HAP-1 (cell line): ENCODE measurements around the gene COL6A2.

ENCODE experiments used
- DNase-seq, 2 experiments: peaks; one replicate each; pipeline ENCODE4 v3.0.0-alpha.2; 2016 to 2020; ENCODE audit warnings: low spot score in 2 of 2
- H3K27me3 ChIP-seq: fragments of 250-450 bp; sonication (Bioruptor Pico); 2 replicates; pipeline ENCODE4 v1.5.1; 2020; ENCODE audit warnings: low read depth, mild to moderate bottlenecking, moderate library complexity
- H3K36me3 ChIP-seq: fragments of 250-450 bp; sonication (Bioruptor Pico); replicated peaks from 2 replicates; pipeline ENCODE4 v1.5.1; 2020; ENCODE audit warnings: mild to moderate bottlenecking
- H3K4me1 ChIP-seq: fragments of 250-450 bp; sonication (Bioruptor Pico); 2 replicates; pipeline ENCODE4 v1.5.1; 2020; ENCODE audit warnings: mild to moderate bottlenecking
- H3K4me3 ChIP-seq: fragments of 250-450 bp; sonication (Bioruptor Pico); 2 replicates; pipeline ENCODE4 v1.5.1; 2020; ENCODE audit warnings: mild to moderate bottlenecking, moderate library complexity
- H3K9me3 ChIP-seq: fragments of 250-450 bp; sonication (Bioruptor Pico); 2 replicates; pipeline ENCODE4 v1.5.1; 2020; ENCODE audit warnings: mild to moderate bottlenecking, moderate library complexity
- in situ Hi-C: fragments of 300-500 bp; cut with MboI; formaldehyde crosslinking; loops from 3 replicates; pipeline ENCODE4 v1.14.3; 2020; ENCODE audit warnings: low sequenced_read_pairs, inconsistent platforms, mixed read lengths

COL6A2 gene

GRCh38 chr21:46153247-46154154 lies 55.6 kb downstream of the COL6A2 start:
- Histone ChIP-seq H3K27me3 (no peaks in the 10 kb centered on the region), H3K36me3 (no peaks in the 10 kb centered on the region), H3K4me1 (peaks cover 3% of the 10 kb centered on the region), H3K9me3 (no peaks in the 10 kb centered on the region), H3K4me3 (no peak overlapping the region)
- DNase-seq, result peak; percentile 23 to 85
- in situ Hi-C loops, result no loop called here

DNA sequence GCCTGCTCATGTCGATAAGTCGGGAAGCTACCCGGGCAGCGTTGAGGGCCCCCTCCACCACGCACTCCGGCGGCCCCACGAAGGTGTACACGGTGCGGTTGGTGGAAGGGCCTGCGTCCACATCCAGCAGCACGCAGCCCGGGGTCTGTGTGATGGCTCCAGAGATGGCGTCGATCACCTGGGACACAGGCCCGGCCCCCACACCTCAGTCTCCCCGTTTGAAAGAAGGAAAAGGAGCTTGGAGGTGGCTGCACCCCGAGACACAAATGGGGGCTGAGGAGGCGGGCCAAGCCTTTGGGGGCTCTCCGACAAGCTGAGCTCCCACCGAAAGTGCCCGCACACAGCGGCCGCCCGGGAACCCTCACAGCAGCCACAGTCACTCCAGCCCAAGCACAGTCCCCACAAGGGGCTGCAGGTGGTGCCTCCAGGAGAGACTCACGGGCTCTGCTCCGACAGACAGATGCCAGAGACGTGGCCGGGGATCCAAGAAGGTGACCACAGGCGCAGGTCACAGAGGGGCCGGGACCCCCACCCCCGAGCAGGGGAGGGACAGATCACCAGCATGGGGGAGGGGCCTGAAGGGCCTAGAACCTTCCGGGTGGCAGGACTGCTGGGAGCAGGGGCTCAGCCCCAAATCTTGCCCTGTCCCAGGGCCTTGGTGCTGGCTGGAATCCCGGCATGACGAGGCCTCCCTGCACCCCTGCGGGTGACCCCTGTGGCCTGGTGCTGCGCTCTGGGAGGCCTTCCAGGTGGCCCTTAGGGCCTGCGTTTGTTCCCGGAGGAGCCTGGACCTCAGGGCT lies 56.4 kb downstream of the COL6A2 start:
- H3K36me3 ChIP-seq, result no peaks in the 10 kb centered on the region
- peak in 1 of 2 experiments; percentile 6 for DNase-seq
- peaks cover 3% of the 10 kb centered on the region for H3K4me1 ChIP-seq
- H3K27me3 ChIP-seq, result no peaks in the 10 kb centered on the region
- H3K4me3 ChIP-seq, result no peak overlapping the region
- in situ Hi-C loops, result no loop called here
- H3K9me3 ChIP-seq, result no peaks in the 10 kb centered on the region

DNA sequence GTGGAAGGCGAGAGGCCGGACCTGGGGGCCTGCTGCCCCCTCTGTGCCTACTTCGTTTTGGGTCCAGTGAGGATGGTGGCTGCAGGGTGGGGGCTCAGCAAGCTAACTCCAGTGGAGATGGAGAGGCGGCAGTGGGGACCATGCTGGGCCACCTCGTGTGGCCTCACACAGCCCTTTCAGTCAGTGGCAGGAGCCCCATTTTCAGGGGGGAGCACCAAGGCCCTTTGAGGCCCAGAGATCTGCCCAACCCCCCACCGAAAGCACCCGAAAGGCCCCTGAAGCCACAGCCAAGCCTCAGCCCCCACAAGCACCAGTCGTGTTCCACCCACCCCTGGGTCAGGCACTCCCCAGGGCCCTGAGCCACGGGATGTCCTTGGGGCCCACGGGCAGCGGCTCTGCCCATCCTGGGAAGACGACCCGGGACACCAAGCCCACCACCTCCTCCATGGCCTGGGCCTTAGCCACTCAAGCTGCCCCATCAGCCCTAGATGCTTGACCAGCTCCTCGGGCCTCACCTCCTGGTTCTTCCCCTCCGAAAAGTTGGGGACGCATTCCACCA lies 57.1 kb downstream of the COL6A2 start:
- Histone ChIP-seq H3K36me3 (no peaks in the 10 kb centered on the region), H3K4me1 (peaks cover 3% of the 10 kb centered on the region), H3K4me3 (no peak overlapping the region), H3K27me3 (no peaks in the 10 kb centered on the region), H3K9me3 (no peaks in the 10 kb centered on the region)
- DNase-seq, result no peak
- in situ Hi-C loops, result no loop called here

DNA sequence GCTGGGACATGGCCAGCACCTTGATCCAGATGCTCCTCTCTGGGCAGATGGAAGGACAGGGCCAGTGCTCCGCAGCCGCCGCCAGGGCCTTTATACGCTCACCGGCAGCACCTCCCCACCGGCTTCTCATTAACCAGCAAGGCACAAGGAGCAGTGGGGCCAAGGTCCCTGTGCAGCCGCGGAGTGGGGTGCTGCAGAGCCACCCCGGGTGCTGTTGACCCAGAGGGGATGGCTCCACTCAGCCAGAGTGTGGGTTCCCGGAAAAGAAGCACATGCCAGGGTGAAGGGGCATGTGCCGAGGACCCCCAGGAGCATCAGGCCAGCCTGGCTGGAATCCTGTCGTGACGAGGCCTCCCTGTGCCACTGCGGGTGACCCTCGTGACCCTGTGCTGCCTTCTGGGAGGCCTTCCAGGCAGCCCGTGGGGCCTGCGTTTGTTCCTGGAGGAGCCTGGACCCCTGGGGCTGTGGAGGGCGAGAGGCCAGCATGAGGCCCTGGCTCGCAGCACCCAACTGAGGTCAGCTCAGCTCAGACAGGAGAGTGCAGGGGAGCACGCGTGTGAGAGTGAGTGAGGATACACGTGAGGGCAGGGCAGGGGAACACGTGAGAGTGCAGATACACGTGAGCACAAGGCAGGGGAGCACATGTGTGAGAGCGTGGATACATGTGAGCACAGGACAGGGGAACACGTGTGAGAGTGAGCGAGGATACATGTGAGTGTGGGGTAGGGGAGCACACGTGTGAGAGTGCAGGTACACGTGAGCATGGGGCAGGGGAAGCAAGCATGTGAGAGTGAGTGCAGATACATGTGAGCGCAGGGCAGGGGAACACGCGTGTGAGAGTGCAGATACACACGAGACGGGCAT lies 57.8 kb downstream of the COL6A2 start, which contains the start of gene FTCD:
Gene FTCD (minus strand): TSS at position 66 of the 864 bp plus-strand sequence. CDS start 56 bp downstream, at position 10.
- H3K9me3 ChIP-seq, result no peaks in the 10 kb centered on the region
- no peak for DNase-seq
- H3K4me1 ChIP-seq, result peaks cover 3% of the 10 kb centered on the region
- no peaks in the 10 kb centered on the region for H3K27me3 ChIP-seq
- no peaks in the 10 kb centered on the region for H3K36me3 ChIP-seq
- H3K4me3 ChIP-seq, result no peak within 1 kb of the TSS
- in situ Hi-C loops, result no loop called here

DNA sequence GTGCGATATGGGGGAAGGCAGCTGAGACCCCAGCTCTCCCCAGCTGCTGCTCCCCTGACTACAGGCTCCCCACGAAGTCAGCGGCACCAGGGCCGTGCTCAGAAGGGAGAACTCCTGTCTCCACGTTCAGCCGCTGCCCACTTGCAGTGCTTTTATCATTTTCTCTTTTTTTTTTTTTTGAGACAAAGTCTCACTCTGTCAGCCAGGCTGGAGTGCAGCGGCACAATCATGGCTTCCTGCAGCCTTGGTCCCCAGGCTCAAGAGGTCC lies 58.4 kb downstream of the COL6A2 start:
- no peak for DNase-seq
- Histone ChIP-seq H3K4me1 (peaks cover 3% of the 10 kb centered on the region), H3K9me3 (no peaks in the 10 kb centered on the region), H3K27me3 (no peaks in the 10 kb centered on the region), H3K36me3 (no peaks in the 10 kb centered on the region), H3K4me3 (no peak overlapping the region)
- in situ Hi-C loops, result no loop called here

DNA sequence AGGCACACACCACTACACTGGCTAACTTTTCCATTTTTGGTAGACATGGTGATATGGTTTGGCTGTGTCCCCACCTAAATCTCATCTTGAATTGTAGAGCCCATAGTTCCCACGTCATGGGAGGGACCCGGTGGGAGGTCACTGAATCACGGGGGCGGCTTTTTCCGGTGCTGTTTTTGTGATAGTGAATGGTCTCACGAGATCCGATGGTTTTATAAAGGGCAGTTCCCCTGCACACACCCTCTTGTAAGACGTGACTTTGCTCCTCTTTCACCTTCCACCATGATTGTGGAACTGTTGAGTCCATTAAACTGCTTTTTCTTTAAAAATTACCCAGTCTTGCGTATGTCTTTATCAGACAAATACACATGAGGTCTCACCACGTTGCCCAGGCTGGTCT lies 58.8 kb downstream of the COL6A2 start:
- peaks cover 3% of the 10 kb centered on the region for H3K4me1 ChIP-seq
- no peak for DNase-seq
- H3K36me3 ChIP-seq, result no peaks in the 10 kb centered on the region
- no peaks in the 10 kb centered on the region for H3K9me3 ChIP-seq
- H3K4me3 ChIP-seq, result no peak overlapping the region
- in situ Hi-C loops, result no loop called here
- H3K27me3 ChIP-seq, result no peaks in the 10 kb centered on the region

- in situ Hi-C loops, result no loop called here
- Histone ChIP-seq H3K9me3 (no peaks in the 10 kb centered on the region), H3K4me1 (peaks cover 3% of the 10 kb centered on the region), H3K36me3 (no peaks in the 10 kb centered on the region), H3K27me3 (no peaks in the 10 kb centered on the region), H3K4me3 (no peak overlapping the region)
- no peak for DNase-seq
These were observed 59.6 kb downstream of the COL6A2 start for GRCh38 chr21:46157396-46157986.

DNA sequence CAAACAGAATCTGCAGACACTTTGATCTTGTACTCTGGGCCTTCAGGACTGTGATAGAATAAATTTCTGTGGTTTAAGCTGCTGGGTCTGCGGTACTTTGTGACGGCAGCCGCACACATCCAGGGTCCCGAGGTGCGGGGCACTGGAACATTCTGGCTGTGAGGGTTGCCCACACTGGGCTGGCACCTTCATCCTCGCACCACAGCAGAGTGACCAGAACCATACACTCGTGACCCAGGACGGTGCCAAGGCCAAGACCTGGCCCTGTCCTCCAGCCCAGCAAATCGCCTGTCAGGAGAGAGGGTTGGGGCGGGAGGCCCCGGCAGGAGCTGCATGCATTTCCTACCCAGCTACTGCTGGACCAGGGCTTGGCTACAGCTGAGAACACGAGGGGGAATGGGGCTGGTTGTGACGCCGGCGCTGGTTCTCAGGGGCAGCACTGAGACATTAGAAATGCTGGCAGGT lies 60.1 kb downstream of the COL6A2 start:
- Histone ChIP-seq H3K9me3 (no peaks in the 10 kb centered on the region), H3K4me1 (peaks cover 3% of the 10 kb centered on the region), H3K4me3 (no peak overlapping the region), H3K27me3 (no peaks in the 10 kb centered on the region), H3K36me3 (no peaks in the 10 kb centered on the region)
- in situ Hi-C loops, result no loop called here
- no peak for DNase-seq

DNA sequence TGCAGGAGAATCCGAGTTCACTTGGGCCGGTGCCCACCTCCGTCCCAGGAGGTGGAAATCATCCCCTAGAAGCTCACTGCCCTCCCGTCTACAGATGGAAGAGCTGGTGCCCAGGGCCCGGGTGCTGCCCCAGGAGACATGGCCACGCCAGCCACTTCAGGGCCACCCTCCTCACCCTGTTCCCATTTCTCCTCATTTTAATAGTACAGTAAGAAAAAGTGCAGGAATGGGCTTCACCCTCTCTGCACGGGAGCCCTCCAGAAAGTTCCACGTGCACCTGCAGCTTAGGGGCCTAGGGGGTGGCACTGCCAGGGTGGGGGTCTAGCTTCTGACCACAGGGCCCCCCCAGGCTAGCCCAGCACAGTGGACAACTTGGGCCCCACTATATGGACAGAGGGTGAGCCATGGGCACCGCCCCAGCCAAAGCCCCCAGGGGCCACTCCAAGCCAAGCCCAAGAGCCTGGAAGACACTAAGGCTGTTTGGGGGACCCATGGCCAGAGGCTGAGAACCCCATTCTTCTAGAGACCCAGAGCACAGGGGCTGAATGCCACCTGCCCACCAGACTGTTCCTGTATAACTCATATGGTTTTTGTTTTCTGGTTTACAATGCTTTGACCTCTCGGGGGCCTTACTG lies 60.9 kb downstream of the COL6A2 start:
- no peaks in the 10 kb centered on the region for H3K27me3 ChIP-seq
- H3K36me3 ChIP-seq, result no peaks in the 10 kb centered on the region
- DNase-seq, result no peak
- in situ Hi-C loops, result no loop called here
- no peaks in the 10 kb centered on the region for H3K9me3 ChIP-seq
- H3K4me1 ChIP-seq, result no peaks in the 10 kb centered on the region
- no peak overlapping the region for H3K4me3 ChIP-seq

DNA sequence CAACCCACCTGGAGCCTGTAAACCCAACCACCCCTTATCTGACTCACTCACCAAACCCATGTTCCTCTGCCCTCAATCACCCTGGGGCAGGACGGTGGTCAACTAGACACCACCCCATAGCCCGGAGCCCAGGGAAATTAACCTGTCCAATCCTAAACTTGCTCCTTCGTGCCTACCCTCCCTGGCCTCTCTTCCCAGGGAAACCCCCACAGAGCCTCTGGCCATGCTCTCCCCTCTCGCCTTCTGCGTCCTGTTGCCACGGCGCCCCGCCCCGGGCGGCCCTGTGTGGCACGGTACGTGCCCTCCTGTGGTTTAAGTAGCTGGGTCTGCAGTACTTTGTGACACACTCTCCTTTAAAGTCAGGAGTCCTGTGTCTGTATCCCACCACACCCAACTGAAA lies 61.5 kb downstream of the COL6A2 start:
- Histone ChIP-seq H3K4me3 (no peak overlapping the region), H3K27me3 (no peaks in the 10 kb centered on the region), H3K4me1 (no peaks in the 10 kb centered on the region), H3K9me3 (no peaks in the 10 kb centered on the region), H3K36me3 (no peaks in the 10 kb centered on the region)
- no peak for DNase-seq
- in situ Hi-C loops, result no loop called here

- Histone ChIP-seq H3K36me3 (no peaks in the 10 kb centered on the region), H3K4me1 (no peaks in the 10 kb centered on the region), H3K9me3 (no peaks in the 10 kb centered on the region), H3K27me3 (no peaks in the 10 kb centered on the region), H3K4me3 (no peak overlapping the region)
- DNase-seq, result no peak
- in situ Hi-C loops, result no loop called here
These were observed 62.1 kb downstream of the COL6A2 start for GRCh38 chr21:46159841-46160656.

- Histone ChIP-seq H3K4me1 (no peaks in the 10 kb centered on the region), H3K9me3 (no peaks in the 10 kb centered on the region), H3K27me3 (no peaks in the 10 kb centered on the region), H3K36me3 (no peaks in the 10 kb centered on the region), H3K4me3 (no peak overlapping the region)
- in situ Hi-C loops, result no loop called here
- DNase-seq, result no peak
These were observed 62.7 kb downstream of the COL6A2 start for GRCh38 chr21:46160657-46160906.
